RCC 7860 (cell line): Measurements from ENCODE around the gene TRAP1.

ENCODE experiments used
- DNase-seq: peaks from one replicate; pipeline ENCODE4 v3.0.0-alpha.2; 2015; ENCODE audit warnings: low spot score
- FAIRE-seq: peaks from 2 replicates; lab custom pipeline; 2012; peaks lifted over from hg19 to GRCh38; lab: Jason Lieb, UNC

TRAP1 gene

GRCh38 chr16:3652373-3653195 is 64.7 kb downstream of the TRAP1 start:
- DNase-seq (no peak), FAIRE-seq (no peak)

- FAIRE-seq (no peak), DNase-seq (no peak)
Measured at GRCh38 chr16:3651461-3652372, 65.6 kb downstream of the TRAP1 start.

GRCh38 chr16:3650631-3651265 is 66.6 kb downstream of the TRAP1 start:
- no peak for FAIRE-seq
- no peak for DNase-seq

- DNase-seq (no peak), FAIRE-seq (no peak)
Measured at GRCh38 chr16:3646348-3646920, 70.9 kb downstream of the TRAP1 start.

GRCh38 chr16:3645504-3646347 is 71.6 kb downstream of the TRAP1 start:
- DNase-seq (no peak), FAIRE-seq (no peak)

GRCh38 chr16:3645108-3645503 is 72.2 kb downstream of the TRAP1 start:
- DNase-seq, result no peak
- FAIRE-seq, result no peak

GRCh38 chr16:3643095-3643730 is 74.1 kb downstream of the TRAP1 start:
- FAIRE-seq (no peak), DNase-seq (no peak)

GRCh38 chr16:3642397-3643094 is 74.8 kb downstream of the TRAP1 start:
- no peak for FAIRE-seq
- no peak for DNase-seq

- no peak for DNase-seq
- FAIRE-seq, result no peak
Measured at GRCh38 chr16:3641801-3642396, 75.4 kb downstream of the TRAP1 start.

- FAIRE-seq, result no peak
- DNase-seq, result no peak
Measured at GRCh38 chr16:3640632-3641501, 76.5 kb downstream of the TRAP1 start.

- no peak for DNase-seq
- no peak for FAIRE-seq
Measured at GRCh38 chr16:3640207-3640606, 77.1 kb downstream of the TRAP1 start.

GRCh38 chr16:3638916-3639644 is 78.2 kb downstream of the TRAP1 start:
- DNase-seq (no peak), FAIRE-seq (no peak)

GRCh38 chr16:3637371-3637923 is 79.9 kb downstream of the TRAP1 start:
- DNase-seq (no peak), FAIRE-seq (no peak)

- DNase-seq (no peak), FAIRE-seq (peak; percentile 15)
Measured at GRCh38 chr16:3625911-3626732, 91.2 kb downstream of the TRAP1 start.

- FAIRE-seq (no peak), DNase-seq (no peak)
Measured at GRCh38 chr16:3625331-3625730, 92.0 kb downstream of the TRAP1 start.

GRCh38 chr16:3623642-3624041 is 93.7 kb downstream of the TRAP1 start:
- DNase-seq (no peak), FAIRE-seq (no peak)
